HG03139 (cell line): ENCODE measurements around the gene NCBP2L.

Experiments used
- ATAC-seq: cut with Tn5 transposase; IDR thresholded peaks from one replicate; pipeline ENCODE4 v1.9.1; 2021; ENCODE audit not compliant: unreplicated experiment

NCBP2L gene

GRCh38 chrX:107777536-107777832, at the start of gene NCBP2L:
TSS of gene NCBP2L (plus strand) at chrX:107777733. CDS start at chrX:107794221, 16,488 bp downstream.
- ATAC-seq, result no peak

- ATAC-seq, result no peak
Observed at GRCh38 chrX:107728371-107729099, 49.0 kb upstream of the NCBP2L start.

- no peak for ATAC-seq
Observed at GRCh38 chrX:107729558-107730297, 47.8 kb upstream of the NCBP2L start.

GRCh38 chrX:107730298-107730655, 47.3 kb upstream of the NCBP2L start:
- ATAC-seq, result no peak

- no peak for ATAC-seq
Observed at GRCh38 chrX:107730991-107731766, 46.4 kb upstream of the NCBP2L start.

- no peak for ATAC-seq
Observed at GRCh38 chrX:107731831-107732502, 45.6 kb upstream of the NCBP2L start.

- ATAC-seq, result no peak
Observed at GRCh38 chrX:107733686-107734085, 43.8 kb upstream of the NCBP2L start.

- ATAC-seq, result no peak
Observed at GRCh38 chrX:107734646-107735045, 42.9 kb upstream of the NCBP2L start.

- ATAC-seq, result no peak
Observed at GRCh38 chrX:107736781-107737531, 40.6 kb upstream of the NCBP2L start.

- no peak for ATAC-seq
Observed at GRCh38 chrX:107738272-107738671, 39.3 kb upstream of the NCBP2L start.

GRCh38 chrX:107738768-107739167, 38.8 kb upstream of the NCBP2L start:
- ATAC-seq, result no peak

GRCh38 chrX:107739541-107739940, 38.0 kb upstream of the NCBP2L start:
- ATAC-seq, result no peak

GRCh38 chrX:107741404-107741790, 36.1 kb upstream of the NCBP2L start:
- peak; percentile 9 for ATAC-seq

GRCh38 chrX:107742700-107743191, 34.8 kb upstream of the NCBP2L start:
- no peak for ATAC-seq

GRCh38 chrX:107743995-107744394, 33.5 kb upstream of the NCBP2L start:
- ATAC-seq, result no peak

- no peak for ATAC-seq
Observed at GRCh38 chrX:107744868-107745267, 32.7 kb upstream of the NCBP2L start.

- no peak for ATAC-seq
Observed at GRCh38 chrX:107747596-107748161, 29.9 kb upstream of the NCBP2L start.

GRCh38 chrX:107748506-107748905, 29.0 kb upstream of the NCBP2L start:
- ATAC-seq, result no peak

- no peak for ATAC-seq
Observed at GRCh38 chrX:107750263-107750662, 27.3 kb upstream of the NCBP2L start.

- ATAC-seq, result no peak
Observed at GRCh38 chrX:107750861-107751445, 26.6 kb upstream of the NCBP2L start.
